B cell (primary cell): ENCODE results near the gene FXR1. TPM values are rescaled to one million over a fixed set of nuclear protein-coding genes. Genes with fewer than 3 reads are reported as not detected.

ENCODE experiments used
- ATAC-seq: fragments of 200-7000 bp; cut with Tn5 transposase; one replicate; pipeline ENCODE4 v1.10.0; 2021; ENCODE audit warnings: low read depth, mild to moderate bottlenecking, moderate number of reproducible peaks, moderate library complexity
- CTCF ChIA-PET: fragments of 350-600 bp; sonication (Branson Sonifier 250); formaldehyde crosslinking; loops from one replicate; lab custom pipeline; 2021; ENCODE audit warnings: antibody characterized with exemption, inconsistent platforms; lab: Charles Lee
- POLR2A ChIA-PET: fragments of 350-600 bp; sonication (Branson Sonifier 250); formaldehyde crosslinking; loops from one replicate; lab custom pipeline; 2021; ENCODE audit warnings: antibody characterized with exemption; lab: Charles Lee
- DNase-seq: peaks from one replicate; pipeline ENCODE4 v3.0.0; 2013
- H2AFZ ChIP-seq: 2 replicates; pipeline ENCODE4 v1.6.1; 2012; ENCODE audit warnings: mild to moderate bottlenecking, low read depth, low read length; ENCODE audit not compliant: insufficient read depth, poor library complexity, severe bottlenecking
- H3K27ac ChIP-seq, 2 donors: 1 replicate in 1 of 2; 2 replicates in 1 of 2; pipeline ENCODE4 v1.5.1; 2012 to 2013; ENCODE audit warnings: low read length in 2 of 2, mild to moderate bottlenecking in 2 of 2, moderate library complexity in 1 of 2
- H3K27me3 ChIP-seq, 4 experiments: fragments of 200-600 bp in 1 of 4; sonication (generic) in 1 of 4; replicated peaks in 1 of 4; 1 replicate in 2 of 4; 2 replicates in 2 of 4; pipeline versions ENCODE4 v1.6.1 to v1.7.0; 2013 to 2016; ENCODE audit warnings: low read length in 3 of 4, mild to moderate bottlenecking in 2 of 4, mixed read lengths in 1 of 4, moderate library complexity in 1 of 4; ENCODE audit not compliant: insufficient read depth in 4 of 4, control insufficient read depth in 3 of 4; ENCODE audit errors: control extremely low read depth in 1 of 4
- H3K36me3 ChIP-seq, 2 experiments: replicated peaks in 1 of 2; 1 replicate in 1 of 2; 2 replicates in 1 of 2; pipeline versions ENCODE4 v1.6.1 to v1.7.1; 2013; ENCODE audit warnings: low read length in 1 of 2; ENCODE audit not compliant: insufficient read depth in 2 of 2, control insufficient read depth in 1 of 2; ENCODE audit errors: control extremely low read depth in 1 of 2, extremely low read depth in 1 of 2
- H3K4me1 ChIP-seq, 2 donors: fragments of 200-600 bp in 1 of 2; sonication (generic) in 1 of 2; 1 replicate in 1 of 2; 2 replicates in 1 of 2; pipeline versions ENCODE4 v1.5.1 to v1.6.1; 2013 to 2017; ENCODE audit warnings: low read length in 2 of 2; ENCODE audit not compliant: control insufficient read depth in 2 of 2, insufficient read depth in 2 of 2
- H3K4me2 ChIP-seq: replicated peaks from 2 replicates; pipeline ENCODE3; 2012; ENCODE audit warnings: mild to moderate bottlenecking, low read depth, low read length; ENCODE audit not compliant: poor library complexity, severe bottlenecking
- H3K4me3 ChIP-seq, 5 experiments: fragments of 200-600 bp in 1 of 5; sonication (generic) in 1 of 5; 1 replicate in 3 of 5; 2 replicates in 2 of 5; pipeline versions ENCODE4 v1.5.1 to v1.7.0; 2011 to 2016; ENCODE audit warnings: low read length in 4 of 5, mild to moderate bottlenecking in 4 of 5, low read depth in 2 of 5, control low read depth in 1 of 5, moderate library complexity in 1 of 5; ENCODE audit not compliant: insufficient read depth in 1 of 5; ENCODE audit errors: control extremely low read depth in 1 of 5, extremely low read depth in 1 of 5
- H3K79me2 ChIP-seq: fragments of 200-600 bp; sonication (generic); one replicate; pipeline ENCODE4 v1.6.0; 2016; ENCODE audit warnings: low read length; ENCODE audit not compliant: control insufficient read depth, insufficient read depth
- H3K9ac ChIP-seq: fragments of 200-600 bp; sonication (generic); 2 replicates; pipeline ENCODE4 v1.6.1; 2017; ENCODE audit warnings: mild to moderate bottlenecking, low read length, moderate library complexity
- H3K9me3 ChIP-seq, 3 donors: one replicate each; pipeline versions ENCODE4 v1.6.1 to v1.7.1; 2013; ENCODE audit warnings: low read length in 2 of 3; ENCODE audit not compliant: control insufficient read depth in 2 of 3, insufficient read depth in 1 of 3; ENCODE audit errors: control extremely low read depth in 1 of 3
- H4K20me1 ChIP-seq: 2 replicates; pipeline ENCODE4 v1.6.0; 2012; ENCODE audit warnings: mild to moderate bottlenecking, low read length; ENCODE audit not compliant: insufficient read depth, control insufficient read depth, poor library complexity, severe bottlenecking
- H3K27ac Mint-ChIP-seq: one replicate; pipeline ENCODE4 v1.8.0; 2021; ENCODE audit warnings: mixed read lengths
- H3K27me3 Mint-ChIP-seq: one replicate; pipeline ENCODE4 v1.8.0; 2021; ENCODE audit warnings: mixed read lengths
- H3K4me1 Mint-ChIP-seq: one replicate; pipeline ENCODE4 v1.8.0; 2021; ENCODE audit warnings: mixed read lengths
- H3K4me3 Mint-ChIP-seq: one replicate; pipeline ENCODE4 v1.8.0; 2021; ENCODE audit warnings: mixed read lengths
- H3K9me3 Mint-ChIP-seq: one replicate; pipeline ENCODE4 v1.8.0; 2022; ENCODE audit warnings: mixed read lengths; ENCODE audit not compliant: insufficient read depth
- EZH2 ChIP-seq: IDR thresholded peaks from 2 replicates; pipeline ENCODE4 v1.6.1; 2012; ENCODE audit warnings: borderline replicate concordance, low read depth, mild to moderate bottlenecking, moderate library complexity, low read length; ENCODE audit not compliant: insufficient read depth, poor library complexity, severe bottlenecking
- WGBS: methylation state at CpG from one replicate; pipeline ENCODE4 v1.1.5; 2013; ENCODE audit warnings: missing lambda C conversion rate; ENCODE audit not compliant: insufficient coverage; 5-methylcytosine and 5-hydroxymethylcytosine counted together
- intact Hi-C: fragments of 100-400 bp; cut with micrococcal nuclease; formaldehyde crosslinking; loops from one replicate; pipeline ENCODE4 v1.10.0; 2022
- polyA plus RNA-seq: library from polyadenylated mRNA; depleted of rRNA; stranded (reverse); fragments of >200 nt; gene quantifications from 2 replicates; pipeline ENCODE4 v1.2.3, GENCODE V29; 2012
- total RNA-seq, 2 donors: library from RNA; stranded (reverse); fragments of 120-200 nt in 1 of 2; gene quantifications; 1 replicate in 1 of 2; 2 replicates in 1 of 2; pipeline versions ENCODE4 v1.2.3 to v1.2.4, GENCODE V29; 2013 to 2022
- TF ChIP-seq, protein P1 (sequence below): fragments of 200-600 bp; IDR thresholded peaks from one replicate; pipeline ENCODE4 v1.8.0; 2022; ENCODE audit warnings: antibody characterized with exemption, mild to moderate bottlenecking

The FXR1 gene
- total and polyA plus RNA-seq, 2 donors (not counting 1 experiment from before 2014, with no cell fraction given): 43.4 to 144 TPM

DNA sequence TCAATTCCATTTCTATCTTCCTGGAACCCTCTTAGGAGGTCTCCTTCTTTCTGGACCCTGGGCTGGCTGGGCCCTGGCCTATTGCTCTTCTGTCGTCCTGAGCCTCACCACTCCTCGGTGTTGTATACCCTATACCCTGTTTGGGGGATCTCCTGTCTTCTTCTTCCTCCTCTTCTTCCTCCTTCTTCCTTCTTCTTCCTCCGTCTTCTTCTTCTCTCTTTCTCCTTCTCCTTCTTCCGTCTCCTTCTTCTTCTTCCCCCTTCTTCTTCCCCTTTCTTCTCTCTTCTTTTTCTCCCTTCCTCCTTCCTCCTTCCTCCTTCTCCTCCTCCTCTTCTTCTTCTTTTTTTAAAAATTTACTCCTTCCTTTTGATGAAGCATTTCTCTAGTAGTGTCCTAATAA is 30.4 kb upstream of the FXR1 start:
- Histone ChIP-seq H3K9me3 (no peaks in the 10 kb centered on the region), H3K27me3 (peaks cover 0 to 3% (median 1%) of the 10 kb centered on the region in 4 experiments), H3K4me3 (no peak overlapping the region), H3K9ac (no peak overlapping the region), H3K36me3 (no peaks in the 10 kb centered on the region), H2AFZ (no peak overlapping the region), H3K4me2 (no peak overlapping the region), H4K20me1 (no peaks in the 10 kb centered on the region), H3K4me1 (no peaks in the 10 kb centered on the region), H3K27ac (no peak overlapping the region), H3K79me2 (no peaks in the 10 kb centered on the region)
- Mint-ChIP-seq H3K27me3 (peaks cover 9% of the 10 kb centered on the region), H3K9me3 (no peaks in the 10 kb centered on the region), H3K27ac (no peak overlapping the region), H3K4me3 (no peak overlapping the region), H3K4me1 (no peaks in the 10 kb centered on the region)
- no peak for ATAC-seq
- intact Hi-C loops: no loop called here
- no peak for DNase-seq
- 78% methylated on average over 4 of the region's 4 CpGs for WGBS
- TF ChIP-seq, protein P1, sequence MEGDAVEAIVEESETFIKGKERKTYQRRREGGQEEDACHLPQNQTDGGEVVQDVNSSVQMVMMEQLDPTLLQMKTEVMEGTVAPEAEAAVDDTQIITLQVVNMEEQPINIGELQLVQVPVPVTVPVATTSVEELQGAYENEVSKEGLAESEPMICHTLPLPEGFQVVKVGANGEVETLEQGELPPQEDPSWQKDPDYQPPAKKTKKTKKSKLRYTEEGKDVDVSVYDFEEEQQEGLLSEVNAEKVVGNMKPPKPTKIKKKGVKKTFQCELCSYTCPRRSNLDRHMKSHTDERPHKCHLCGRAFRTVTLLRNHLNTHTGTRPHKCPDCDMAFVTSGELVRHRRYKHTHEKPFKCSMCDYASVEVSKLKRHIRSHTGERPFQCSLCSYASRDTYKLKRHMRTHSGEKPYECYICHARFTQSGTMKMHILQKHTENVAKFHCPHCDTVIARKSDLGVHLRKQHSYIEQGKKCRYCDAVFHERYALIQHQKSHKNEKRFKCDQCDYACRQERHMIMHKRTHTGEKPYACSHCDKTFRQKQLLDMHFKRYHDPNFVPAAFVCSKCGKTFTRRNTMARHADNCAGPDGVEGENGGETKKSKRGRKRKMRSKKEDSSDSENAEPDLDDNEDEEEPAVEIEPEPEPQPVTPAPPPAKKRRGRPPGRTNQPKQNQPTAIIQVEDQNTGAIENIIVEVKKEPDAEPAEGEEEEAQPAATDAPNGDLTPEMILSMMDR: no peak
- TF ChIP-seq EZH2: no peak
- ChIA-PET CTCF (no interaction called here), POLR2A (no interaction called here)

DNA sequence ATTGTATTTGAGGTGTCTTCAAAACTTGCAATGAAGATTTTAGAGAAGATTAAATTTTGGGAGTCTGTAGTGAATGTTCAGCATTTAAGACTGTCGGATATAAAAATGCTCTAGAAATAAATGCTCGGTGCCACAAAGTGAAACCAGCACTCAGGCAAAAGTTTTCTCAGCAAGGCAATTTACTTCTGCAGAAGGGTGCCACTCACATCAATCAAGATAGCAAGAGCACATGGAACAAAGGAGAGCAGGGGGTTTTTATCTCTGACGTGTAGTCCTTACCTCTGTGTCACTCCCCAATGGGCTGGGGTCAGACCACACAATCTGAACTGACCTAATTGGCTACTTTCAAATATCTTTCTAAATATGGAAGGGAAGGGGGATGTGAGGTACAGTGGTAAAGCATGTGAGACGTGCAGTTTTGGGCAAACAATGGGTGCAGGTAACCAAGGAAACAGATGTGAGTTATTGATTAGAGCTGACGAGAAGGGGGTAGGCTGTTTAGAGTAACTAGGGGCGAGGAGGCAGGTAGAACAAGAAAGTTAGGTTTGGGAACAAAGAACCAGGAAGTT is 23.4 kb upstream of the FXR1 start:
- Histone ChIP-seq H3K36me3 (no peaks in the 10 kb centered on the region), H3K27me3 (peaks cover 0 to 3% (median 1%) of the 10 kb centered on the region in 4 experiments), H4K20me1 (no peaks in the 10 kb centered on the region), H3K79me2 (no peaks in the 10 kb centered on the region), H3K9me3 (peaks cover 1 to 25% (median 13%) of the 10 kb centered on the region in 3 donors), H3K4me3 (no peak overlapping the region), H2AFZ (no peak overlapping the region), H3K27ac (no peak overlapping the region), H3K9ac (no peak overlapping the region), H3K4me1 (no peaks in the 10 kb centered on the region), H3K4me2 (no peak overlapping the region)
- H3K27ac Mint-ChIP-seq: no peak overlapping the region
- intact Hi-C loops: no loop called here
- H3K27me3 Mint-ChIP-seq: peaks cover 3% of the 10 kb centered on the region
- no peaks in the 10 kb centered on the region for H3K4me1 Mint-ChIP-seq
- ChIA-PET POLR2A (no interaction called here), CTCF (no interaction called here)
- ATAC-seq (no peak), DNase-seq (no peak)
- H3K9me3 Mint-ChIP-seq: peaks cover 7% of the 10 kb centered on the region
- TF ChIP-seq, protein P1: no peak
- no peak for TF ChIP-seq EZH2
- no peak overlapping the region for H3K4me3 Mint-ChIP-seq
- WGBS: 83% methylated on average over 3 of the region's 6 CpGs
